ENCODE data around the gene MEPE.

The MEPE gene

DNA sequence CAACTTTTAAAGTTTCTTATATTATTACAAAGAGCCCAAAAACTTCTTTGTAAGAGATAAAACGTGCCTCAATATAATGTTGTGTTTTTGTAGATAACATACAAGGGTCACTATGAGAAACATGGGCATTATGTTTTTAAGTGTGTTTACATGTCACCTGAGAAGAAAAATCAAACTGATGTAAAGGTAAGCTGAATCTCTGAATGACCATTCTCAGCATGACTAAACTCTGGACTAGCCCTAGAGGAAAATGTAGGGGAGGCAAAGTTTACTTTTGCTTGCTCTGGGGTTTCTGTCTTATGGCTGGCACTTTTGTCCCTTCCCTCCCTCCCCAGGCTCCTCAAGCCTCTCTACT lies 6.8 kb downstream of the MEPE start:
- DNase-seq (ENCODE audit: extremely low read depth in 1 of 2, low read depth in 1 of 2) = no peak

DNA sequence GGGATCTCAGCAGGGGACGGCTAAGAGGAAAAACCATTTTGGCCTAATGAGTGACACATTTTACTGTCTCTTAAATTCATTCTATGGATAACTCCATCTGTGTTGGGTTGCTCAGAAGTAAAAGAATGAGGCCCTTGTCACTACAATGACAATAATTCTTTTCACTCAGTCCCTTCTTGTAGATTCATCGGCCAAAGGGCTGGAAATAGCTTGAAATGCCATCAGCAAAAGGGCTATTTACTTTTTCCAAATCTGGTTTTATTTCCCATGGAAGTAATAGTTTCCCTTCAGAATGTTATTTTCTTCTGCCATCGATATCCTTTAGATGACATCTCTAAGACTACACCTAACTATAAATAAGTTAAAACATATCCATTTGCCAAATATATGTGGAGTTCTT lies 7.4 kb downstream of the MEPE start:
- no peak for DNase-seq (ENCODE audit: extremely low read depth in 1 of 2, low read depth in 1 of 2)

DNA sequence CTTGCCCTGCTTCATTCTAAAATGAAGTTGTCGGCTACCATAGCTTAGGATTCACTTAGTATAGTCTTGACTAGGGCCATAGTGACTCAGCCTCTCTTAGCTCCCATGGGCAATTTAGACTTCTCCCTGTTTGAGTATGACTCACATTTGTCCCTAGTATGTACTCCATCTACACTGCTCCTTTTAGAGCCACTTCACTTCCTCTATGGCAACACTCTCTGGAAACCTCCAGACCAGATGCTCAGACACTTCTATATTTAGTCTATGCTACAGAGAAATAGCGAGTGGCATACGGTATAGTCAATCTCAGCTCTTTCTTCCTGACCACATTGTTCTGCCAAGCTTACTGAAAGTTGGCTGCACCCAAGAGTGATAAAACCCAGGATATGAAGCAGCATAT lies 11.2 kb downstream of the MEPE start:
- no peak for DNase-seq (ENCODE audit: extremely low read depth in 1 of 2, low read depth in 1 of 2)

DNA sequence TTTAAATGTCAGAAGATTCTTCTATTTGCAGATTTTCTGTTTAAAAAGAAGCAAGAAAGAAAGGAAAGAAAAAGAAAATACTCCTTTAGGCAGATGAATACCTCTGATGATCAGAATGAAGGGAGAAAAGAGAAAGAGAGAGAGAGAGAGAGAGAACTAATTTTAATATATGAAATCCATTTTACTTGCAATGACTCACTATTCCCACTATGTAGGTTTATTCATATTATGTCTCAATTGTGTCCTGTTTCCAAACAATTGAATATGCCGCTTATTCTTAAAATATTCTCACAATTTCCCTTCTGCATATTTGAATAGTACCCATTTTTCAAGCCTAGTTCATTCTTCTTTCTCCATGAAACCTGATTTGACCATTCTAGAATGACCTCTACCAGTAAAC lies 11.7 kb downstream of the MEPE start:
- no peak for DNase-seq (ENCODE audit: extremely low read depth in 1 of 2, low read depth in 1 of 2)

DNA sequence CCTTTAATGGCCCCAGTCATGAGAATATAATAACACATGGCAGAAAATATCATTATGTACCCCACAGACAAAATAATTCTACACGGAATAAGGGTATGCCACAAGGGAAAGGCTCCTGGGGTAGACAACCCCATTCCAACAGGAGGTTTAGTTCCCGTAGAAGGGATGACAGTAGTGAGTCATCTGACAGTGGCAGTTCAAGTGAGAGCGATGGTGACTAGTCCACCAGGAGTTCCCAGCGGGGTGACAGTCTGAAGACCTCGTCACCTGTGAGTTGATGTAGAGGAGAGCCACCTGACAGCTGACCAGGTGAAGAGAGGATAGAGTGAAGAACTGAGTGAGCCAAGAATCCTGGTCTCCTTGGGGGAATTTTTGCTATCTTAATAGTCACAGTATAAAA lies 13.5 kb downstream of the MEPE start:
- no peak for DNase-seq (ENCODE audit: extremely low read depth in 1 of 2, low read depth in 1 of 2)

DNA sequence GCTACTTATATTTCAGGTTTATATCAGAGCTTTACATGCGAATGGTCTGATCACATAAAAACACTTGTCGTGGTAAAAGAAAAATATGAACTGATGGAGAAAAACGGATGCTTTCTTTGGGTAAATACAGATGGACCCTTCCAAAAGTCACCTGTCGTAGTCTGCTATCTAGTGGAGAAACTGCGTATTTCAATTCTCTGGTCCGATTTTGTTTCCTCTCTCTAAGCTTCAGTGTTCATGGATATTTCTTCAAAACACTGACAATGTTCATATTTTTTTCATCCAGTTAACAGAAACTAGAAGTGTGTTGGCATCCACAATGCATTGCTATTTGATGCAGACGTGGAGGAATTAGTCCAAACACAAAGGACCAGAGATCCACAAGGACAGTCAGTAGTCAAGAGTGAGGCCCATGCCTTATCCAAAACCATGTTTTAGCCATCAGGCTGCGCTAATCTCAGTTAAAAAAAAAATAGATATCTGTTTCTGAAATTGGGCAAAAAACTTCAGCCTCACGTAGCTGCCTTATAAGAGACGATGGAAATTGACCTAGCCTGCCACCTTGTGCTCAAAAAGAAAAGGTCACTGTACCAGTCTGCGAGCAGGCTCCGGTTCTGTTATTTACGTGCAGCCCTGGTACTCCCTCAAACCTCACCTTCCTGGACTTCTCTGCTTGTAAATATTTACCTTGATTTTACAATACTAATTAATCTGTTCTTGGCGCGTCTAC lies 16.0 kb downstream of the MEPE start:
- DNase-seq (ENCODE audit: extremely low read depth in 1 of 2, low read depth in 1 of 2) = no peak

DNA sequence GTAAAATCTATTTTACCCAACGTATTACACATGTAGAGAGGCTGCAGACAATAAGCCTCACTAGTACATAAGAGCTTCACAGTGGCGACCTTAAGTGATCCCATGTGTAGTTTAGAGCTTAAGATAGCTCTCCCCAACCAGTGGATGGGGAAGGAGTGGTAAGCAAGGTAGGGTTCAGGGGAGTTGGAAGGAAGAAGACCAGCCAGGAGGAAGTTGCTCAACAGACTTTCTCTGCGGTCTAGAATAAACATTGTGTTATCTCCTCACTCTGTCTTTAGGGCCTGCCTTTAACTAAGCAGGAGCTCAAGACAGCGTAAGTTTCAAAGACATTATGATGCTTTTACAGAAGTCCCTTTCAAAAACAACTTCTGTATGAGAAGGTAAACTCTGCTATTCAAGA lies 16.8 kb downstream of the MEPE start:
- DNase-seq (ENCODE audit: extremely low read depth in 1 of 2, low read depth in 1 of 2) = no peak

DNA sequence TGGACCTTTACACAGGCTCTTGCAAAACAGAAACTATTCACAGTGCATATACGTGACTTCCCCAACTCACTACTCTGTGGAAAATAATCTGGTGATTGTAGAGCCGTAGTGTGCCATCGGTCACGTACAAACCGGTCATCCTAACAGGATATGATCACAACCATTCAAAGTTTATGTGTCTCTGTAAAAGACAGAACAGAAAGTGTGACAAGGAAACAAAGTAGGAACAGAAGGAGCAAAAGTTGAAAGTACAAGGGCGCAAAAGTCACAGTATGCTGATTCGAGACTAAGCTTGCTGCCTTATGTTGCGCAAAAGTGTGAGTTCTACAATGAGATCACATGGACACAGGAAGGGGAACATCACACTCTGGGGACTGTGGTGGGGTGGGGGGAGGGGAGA lies 18.6 kb downstream of the MEPE start:
- DNase-seq (ENCODE audit: extremely low read depth in 1 of 2, low read depth in 1 of 2) = no peak

DNA sequence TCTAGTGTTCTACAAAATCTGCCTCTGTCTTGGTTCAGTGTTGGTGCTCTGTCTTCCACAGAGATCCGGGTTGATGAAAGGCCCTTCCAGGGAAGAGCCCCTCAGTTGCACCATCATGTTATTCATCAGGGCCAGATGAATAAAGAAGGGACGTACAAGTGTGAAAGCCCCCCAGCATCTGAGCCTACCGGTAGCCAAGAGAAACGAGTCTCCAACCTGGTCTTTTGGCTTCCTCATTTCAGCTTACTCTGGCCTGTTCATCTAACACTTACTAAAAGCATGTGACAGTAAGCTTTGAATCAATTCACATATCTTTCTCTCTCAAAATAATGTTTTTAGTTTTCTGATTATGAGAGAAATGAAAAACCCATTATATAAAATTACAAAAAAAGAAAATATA lies 19.2 kb downstream of the MEPE start:
- DNase-seq (ENCODE audit: extremely low read depth in 1 of 2, low read depth in 1 of 2) = no peak

DNA sequence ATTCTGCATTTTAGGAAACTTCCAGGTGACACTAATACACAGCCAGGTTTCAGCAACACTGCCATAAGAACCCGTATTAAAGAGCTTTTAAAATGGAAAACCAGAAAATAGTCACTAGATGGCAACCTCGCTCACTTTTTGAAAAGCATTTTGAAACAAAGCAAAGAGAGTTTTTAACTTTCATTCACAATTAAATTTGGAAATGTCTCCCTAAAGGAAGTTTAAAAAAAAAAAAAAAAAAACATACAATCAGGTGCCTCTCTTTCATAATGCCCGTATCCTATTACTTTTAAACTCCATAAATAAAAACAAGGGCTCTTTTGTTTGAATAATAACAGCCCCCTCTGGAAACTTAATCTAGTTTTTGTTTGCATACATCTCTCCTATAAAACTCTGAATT lies 20.3 kb downstream of the MEPE start:
- no peak for DNase-seq (ENCODE audit: extremely low read depth in 1 of 2, low read depth in 1 of 2)

DNA sequence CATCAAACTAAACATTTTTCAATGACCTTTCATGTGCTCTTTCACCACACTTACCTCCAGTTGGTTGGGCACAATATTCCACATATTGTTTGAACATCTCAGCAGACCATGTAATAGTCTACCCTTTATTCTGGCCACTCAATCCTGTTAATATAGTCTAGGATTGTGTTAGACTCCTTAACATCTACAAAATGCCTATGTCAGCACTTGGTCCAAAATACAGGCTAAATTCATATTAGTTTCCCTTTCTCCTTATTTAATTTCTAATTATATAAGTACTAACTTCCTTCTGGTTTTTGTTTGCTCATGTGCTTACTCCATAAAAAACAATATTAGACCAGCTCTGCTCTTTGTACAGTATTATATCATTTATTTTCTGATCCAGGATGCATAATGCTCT lies 21.1 kb downstream of the MEPE start:
- DNase-seq (ENCODE audit: extremely low read depth in 1 of 2, low read depth in 1 of 2) = no peak

DNA sequence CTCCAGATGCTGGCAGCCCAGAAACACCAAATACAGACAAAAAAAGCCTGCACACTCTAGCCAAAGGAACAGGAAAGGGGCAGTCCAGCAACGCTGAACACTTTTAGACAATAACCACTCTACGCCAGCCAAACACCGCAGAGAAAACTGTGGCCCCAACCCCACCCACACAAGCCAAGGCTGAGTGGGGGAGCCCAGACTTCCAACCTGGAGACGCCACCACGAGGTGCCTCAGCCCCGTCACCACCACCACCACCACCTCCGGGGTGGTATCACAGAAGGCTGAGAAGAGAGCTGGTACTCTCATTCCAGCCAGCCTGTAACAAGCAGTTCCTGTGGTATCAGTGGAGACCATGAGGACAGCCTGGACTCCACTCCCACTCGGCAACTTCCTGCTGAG lies 22.8 kb downstream of the MEPE start:
- DNase-seq (ENCODE audit: extremely low read depth in 1 of 2, low read depth in 1 of 2) = no peak

DNA sequence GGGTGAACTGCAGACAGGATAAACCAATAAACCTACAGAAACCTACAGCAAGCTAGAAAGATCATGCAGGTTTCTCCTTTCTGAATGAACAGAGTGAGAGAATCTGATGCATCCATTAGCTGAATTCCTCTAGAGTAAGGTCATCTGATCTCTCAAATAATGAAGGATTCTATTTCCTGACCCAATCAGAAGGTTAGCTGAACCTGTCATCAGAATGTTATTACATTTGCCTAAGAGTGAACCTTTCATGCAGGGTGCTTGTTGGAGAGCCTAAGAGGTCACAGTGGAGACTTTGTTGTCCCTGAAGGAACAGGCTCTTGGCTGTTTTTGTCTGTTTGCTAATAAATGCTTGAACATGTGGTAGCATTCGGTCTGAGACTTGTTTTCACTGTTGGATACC lies 24.0 kb downstream of the MEPE start:
- no peak for DNase-seq (ENCODE audit: extremely low read depth in 1 of 2, low read depth in 1 of 2)

DNA sequence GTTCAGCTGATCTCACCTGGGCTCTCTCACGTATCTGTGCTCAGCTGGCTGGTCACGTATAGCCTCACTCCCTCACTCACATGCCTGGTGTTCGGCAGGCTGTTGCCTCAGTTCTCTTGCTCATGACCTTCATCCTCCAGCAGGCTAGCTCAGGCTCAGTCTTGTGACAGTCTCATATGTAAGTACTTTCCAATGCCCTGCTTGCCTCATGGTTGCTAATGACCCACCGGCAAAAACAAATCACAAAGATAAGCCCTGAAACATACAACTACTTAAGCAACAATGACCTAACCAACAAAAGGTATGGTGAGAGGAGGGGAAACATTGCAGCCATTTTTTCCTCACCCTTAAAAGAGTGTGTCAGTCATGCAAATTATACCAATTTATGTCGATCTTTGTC lies 25.0 kb downstream of the MEPE start:
- no peak for DNase-seq (ENCODE audit: extremely low read depth in 1 of 2, low read depth in 1 of 2)

DNA sequence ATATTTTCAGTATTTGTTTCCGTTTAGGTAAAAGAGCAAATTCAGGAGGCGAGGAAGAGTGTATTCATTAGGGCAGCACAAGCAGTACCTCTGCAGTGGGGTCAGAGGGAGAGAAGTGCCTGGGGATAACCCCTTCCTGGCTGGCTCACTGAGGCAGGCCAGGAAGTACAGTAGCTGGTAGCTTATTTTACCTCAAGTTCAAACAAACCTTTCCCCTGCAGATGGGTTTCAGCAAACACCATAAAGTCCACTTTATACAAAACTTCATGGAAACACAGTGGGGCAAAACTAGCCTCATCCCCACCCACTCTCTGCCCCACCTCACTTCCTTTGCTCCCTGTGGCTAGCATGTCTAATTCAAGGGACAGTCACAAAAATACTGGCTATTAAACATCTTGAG lies 29.5 kb downstream of the MEPE start:
- DNase-seq (ENCODE audit: extremely low read depth in 1 of 2, low read depth in 1 of 2) = no peak

DNA sequence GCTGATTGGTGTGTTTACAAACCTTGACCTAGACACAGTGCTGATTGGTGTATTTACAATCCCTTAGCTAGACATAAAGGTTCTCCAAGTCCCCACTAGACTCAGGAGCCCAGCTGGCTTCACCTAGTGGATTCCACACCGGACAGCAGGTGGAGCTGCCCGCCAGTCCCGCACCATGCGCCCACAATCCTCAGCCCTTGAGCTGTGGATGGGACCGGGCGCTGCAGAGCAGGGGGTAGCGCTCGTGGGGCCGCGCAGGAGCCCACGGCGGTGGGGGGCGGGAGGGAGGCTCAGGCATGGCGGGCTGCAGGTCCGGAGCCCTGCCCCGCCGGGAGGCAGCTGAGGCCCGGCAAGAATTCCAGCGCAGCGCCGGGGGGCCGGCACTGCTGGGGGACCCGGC lies 30.7 kb downstream of the MEPE start:
- DNase-seq (ENCODE audit: extremely low read depth in 1 of 2, low read depth in 1 of 2) = no peak

DNA sequence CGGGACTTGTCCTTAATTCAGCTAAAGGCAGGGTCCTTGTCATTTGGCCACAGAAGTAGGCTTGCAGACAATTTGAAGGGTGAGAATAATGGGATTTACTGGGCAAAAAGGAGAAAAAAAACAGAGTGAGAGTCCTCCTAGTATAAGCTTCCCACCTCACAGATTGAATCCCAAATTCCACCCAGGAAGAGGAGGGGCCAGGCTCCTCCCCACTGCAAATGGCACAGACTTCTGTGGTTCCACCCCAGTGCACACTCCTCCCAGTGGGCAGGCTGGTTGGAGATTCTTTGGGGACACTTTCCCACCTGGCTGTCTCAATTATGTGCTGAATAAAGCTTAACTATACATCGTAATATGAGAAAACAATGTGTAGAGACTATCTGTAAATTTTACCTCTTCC lies 31.6 kb downstream of the MEPE start:
- DNase-seq (ENCODE audit: extremely low read depth in 1 of 2, low read depth in 1 of 2) = no peak

DNA sequence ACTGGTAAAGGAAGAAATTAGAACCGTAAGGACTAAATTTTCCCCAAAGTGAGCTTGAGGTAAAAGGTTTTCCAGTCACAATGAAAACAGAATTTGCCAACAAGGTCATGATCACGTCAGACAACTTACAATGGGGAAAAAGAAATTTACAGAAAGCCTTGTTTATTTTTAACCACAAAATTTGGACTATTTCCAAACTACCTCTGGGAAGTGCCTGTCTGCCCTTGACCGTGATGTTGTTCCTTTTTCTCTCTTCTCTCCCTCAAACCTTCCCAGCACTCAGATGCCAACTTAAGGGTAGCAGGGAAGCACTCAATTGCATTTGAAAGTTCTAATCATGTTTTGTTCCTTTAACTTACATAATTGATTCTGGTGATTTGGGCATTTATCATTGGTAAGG lies 32.5 kb downstream of the MEPE start:
- no peak for DNase-seq (ENCODE audit: extremely low read depth in 1 of 2, low read depth in 1 of 2)

DNA sequence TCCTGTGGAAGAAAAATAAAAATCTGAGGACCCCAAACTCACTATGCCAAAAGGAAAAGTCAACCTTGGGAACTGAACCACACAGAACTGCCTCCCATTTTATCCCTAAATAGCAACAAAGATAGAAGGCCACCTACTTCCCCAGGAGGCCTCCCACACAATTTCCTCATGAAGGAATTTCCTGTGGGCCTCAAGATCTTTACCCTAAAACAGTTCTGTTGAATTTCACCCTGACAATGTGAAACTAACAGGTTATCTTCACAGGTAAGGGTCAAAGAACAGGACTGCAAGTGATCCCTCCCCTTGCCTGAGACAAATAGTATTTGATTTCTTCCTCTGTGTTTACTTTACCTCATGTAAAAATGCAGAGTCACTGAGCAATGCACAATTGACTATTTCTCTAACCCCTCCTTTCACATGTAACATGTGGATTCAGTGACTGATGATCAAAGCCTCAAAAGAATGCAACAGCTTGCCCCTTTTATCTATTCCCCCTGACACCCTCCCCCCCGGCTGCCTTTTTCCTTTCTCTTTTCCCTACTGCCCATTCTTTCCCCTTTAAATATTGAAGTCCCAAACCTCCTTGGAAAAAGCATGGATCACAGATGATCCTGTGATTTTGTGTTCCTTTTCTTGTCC lies 33.3 kb downstream of the MEPE start:
- no peak for DNase-seq (ENCODE audit: extremely low read depth in 1 of 2, low read depth in 1 of 2)

DNA sequence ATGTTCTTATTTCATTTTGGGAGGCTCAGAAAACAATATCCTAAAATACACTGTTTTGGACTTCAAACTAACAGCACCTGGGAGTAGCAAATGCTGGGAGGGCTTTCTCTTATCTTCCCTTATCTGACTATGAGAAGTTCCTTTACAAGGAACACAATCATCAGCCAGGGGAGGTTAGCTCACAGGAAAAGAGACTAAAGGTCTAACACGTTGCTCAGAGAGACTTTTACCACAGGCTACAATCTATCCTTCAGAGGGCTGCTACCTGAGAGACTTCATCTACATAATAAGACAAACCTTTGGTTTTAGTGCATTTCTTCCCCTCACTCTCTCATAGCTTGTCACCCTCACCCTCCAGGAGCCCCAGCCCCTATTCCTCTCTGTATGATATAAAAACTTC lies 35.8 kb downstream of the MEPE start:
- no peak for DNase-seq (ENCODE audit: extremely low read depth in 1 of 2, low read depth in 1 of 2)

DNA sequence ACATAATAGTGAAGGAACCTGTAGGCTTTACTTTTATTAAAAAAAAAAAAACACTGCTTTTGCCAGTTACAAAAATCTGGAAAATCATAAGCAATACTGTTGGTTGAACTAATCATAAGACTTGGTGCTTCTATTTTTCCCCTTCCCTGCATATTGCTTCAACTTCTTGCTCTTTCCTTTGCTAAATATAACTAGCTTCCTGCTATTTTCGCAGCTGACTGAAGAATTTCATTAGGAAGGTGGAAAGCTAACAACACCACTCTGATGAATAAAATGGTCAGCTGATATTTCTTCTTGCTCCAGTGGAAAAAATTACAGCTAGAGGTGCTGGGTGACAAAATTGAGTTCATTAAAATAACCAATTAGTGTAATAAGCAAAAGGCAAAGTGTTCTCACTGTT lies 39.3 kb downstream of the MEPE start:
- DNase-seq (ENCODE audit: extremely low read depth in 1 of 2, low read depth in 1 of 2) = no peak

DNA sequence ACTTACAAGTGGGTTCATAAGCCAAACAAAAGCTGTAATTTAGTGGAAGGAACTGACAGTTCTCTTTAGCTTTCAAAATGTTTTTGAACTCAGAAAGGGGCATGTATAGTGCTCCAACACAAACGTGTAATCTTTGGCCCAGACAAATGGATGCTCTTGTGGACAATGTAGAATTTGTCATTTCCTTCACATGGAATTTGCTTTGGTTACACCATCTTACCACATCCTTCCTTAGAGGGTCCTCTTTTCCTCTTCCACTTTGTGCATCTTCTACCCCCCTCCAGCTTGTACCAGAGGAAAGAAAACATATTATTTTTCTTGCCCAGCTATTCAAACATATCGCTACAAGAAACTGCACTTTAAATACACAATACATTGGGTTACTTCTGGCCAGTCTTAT lies 42.4 kb downstream of the MEPE start:
- DNase-seq (ENCODE audit: extremely low read depth in 1 of 2, low read depth in 1 of 2) = no peak

DNA sequence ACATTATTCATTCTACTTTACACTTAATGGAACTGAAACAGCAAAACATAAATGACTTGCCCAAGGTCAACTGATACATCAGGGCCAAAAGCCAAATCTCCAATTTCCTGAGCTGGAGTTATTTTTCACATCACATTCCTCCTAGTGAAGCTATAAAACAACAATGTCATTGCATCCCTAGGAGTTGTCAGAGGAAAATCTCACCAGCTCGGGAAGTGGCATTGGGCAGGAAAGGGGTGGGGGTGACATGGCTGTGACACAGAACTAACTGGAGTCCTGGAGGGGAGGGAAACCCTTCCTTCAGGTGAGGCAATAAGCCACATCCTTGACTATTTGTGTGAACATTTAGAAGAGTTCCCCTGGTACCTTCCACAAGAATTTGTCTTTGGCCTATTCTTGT lies 47.3 kb downstream of the MEPE start:
- no peak for DNase-seq (ENCODE audit: extremely low read depth in 1 of 2, low read depth in 1 of 2)
